NCI-H82 treated with DMSO at 0.1 percent for 48 hours (cell line): Measurements from ENCODE around the gene ZSCAN5B.

Experiments used
- DNase-seq: peaks from one replicate; lab custom pipeline; 2025; ENCODE audit not compliant: unreplicated experiment; lab: John Stamatoyannopoulos, UW

ZSCAN5B gene

GRCh38 chr19:56146904-56147303, 50.7 kb downstream of the ZSCAN5B start:
- DNase-seq: no peak

- no peak for DNase-seq
Observed at GRCh38 chr19:56145698-56146097, 51.9 kb downstream of the ZSCAN5B start.

DNA sequence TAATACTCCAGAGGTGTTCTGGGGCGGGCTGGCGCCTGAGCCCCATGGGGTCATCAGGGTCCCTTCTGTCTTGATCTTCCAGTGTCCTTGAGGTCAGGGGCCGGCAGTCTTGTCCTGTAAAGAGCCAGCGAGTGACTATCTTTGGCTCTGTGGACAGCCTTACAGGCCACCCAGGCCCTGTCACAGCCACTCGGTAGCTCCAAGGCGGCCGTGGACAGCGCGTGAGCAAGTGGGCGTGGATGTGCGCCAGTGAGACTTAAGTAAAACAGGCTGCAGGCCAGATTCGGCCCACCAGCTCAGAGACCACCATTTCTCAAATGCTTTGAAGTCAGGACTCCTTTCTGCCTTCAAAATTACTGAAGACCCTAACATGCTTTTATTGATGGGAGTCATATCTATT, 52.8 kb downstream of the ZSCAN5B start:
- no peak for DNase-seq

- no peak for DNase-seq
Observed at GRCh38 chr19:56144376-56144775, 53.2 kb downstream of the ZSCAN5B start.

DNA sequence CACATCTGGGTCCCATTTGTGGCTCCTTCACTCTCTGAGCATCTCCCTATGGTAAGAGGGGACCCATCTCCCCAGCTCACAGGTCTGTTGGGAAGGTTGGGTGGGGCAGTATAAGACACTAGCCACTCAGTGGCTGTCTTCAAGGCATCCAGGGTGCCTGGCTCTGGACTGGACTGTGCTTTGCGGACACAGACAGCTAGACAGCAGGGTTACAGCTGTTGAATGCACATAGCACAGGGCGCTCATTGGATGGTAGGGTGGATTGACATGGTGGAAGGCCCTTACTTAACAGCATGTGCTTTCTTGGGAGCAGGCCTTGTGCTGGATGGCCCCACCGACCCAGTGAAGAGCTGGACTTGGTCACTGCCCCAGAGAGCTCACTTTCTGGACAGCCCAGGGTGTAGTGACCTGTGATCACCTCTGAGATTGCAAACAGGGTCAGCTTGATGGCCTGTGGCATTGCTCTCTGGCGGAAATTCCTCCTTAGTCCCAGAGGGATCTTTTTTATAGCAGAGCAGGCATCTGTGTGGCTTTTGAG, 54.6 kb downstream of the ZSCAN5B start:
- DNase-seq: no peak

GRCh38 chr19:56142087-56142787, 55.3 kb downstream of the ZSCAN5B start:
- no peak for DNase-seq

GRCh38 chr19:56141417-56141993, 56.1 kb downstream of the ZSCAN5B start:
- DNase-seq: no peak

- DNase-seq: peak; percentile 100
Observed at GRCh38 chr19:56140583-56141416, 56.8 kb downstream of the ZSCAN5B start, which contains the start of gene ZNF444. ZNF444 (plus strand) TSS chr19:56141287; CDS start chr19:56146912, 5,625 bp downstream.

DNA sequence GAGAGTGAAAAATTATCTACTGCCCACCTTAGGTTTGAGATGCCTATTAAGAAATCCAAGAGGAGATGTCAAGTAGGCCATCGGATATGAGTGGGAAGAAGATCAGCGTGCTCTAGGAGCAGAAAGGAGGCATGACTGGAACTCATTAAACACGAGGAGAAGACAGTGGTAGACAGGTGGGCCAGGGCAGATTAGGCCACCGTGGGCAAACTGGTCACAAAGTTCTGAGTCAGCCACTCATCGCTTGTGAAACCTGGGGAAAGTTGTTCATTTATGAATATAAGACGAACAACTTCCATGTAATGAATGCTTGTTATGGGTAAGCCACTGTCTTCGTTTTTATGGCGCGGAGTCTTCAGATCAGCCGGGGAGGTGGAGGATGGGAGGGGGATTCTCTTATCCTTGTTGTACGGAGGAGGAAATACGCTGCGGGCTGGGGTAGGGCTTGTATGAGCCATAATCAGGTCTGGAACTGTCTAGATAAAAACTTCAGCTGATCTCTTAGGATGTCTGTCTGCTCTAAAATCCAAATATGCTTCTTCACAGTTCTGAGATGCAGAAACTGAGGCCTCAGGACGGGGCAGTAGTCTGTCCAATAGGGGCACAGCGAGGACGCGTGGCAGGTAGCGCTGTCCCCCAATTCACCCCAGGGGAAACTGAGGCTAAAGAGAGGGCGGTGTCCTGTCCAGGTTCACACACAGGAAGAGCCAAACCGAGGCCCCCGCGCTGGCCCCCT, 57.6 kb downstream of the ZSCAN5B start:
- DNase-seq: no peak
